K562 (cell line): ENCODE data around the gene MAP1S. TPM values are rescaled to one million over a fixed set of nuclear protein-coding genes. Genes with fewer than 3 reads are reported as not detected.

Source experiments
- ATF4 ChIP-seq: fragments of 450-650 bp; formaldehyde crosslinking; IDR thresholded peaks from 2 replicates; pipeline ENCODE4 v1.4.0; 2022; ENCODE audit warnings: mild to moderate bottlenecking, moderate library complexity
- ATF6 ChIP-seq: sonication (generic); formaldehyde crosslinking; IDR thresholded peaks from 2 replicates; pipeline ENCODE4 v1.4.0; 2020; ENCODE audit warnings: mild to moderate bottlenecking, missing genetic modification reagents
- EHMT2 ChIP-seq: fragments of 450-650 bp; IDR thresholded peaks from 2 replicates; pipeline ENCODE4 v1.6.1; 2018; ENCODE audit warnings: antibody characterized with exemption
- EWSR1 ChIP-seq: fragments of 450-650 bp; IDR thresholded peaks from 2 replicates; pipeline ENCODE4 v1.6.1; 2018; ENCODE audit warnings: borderline replicate concordance, mild to moderate bottlenecking, low read depth, moderate library complexity; ENCODE audit not compliant: partially characterized antibody
- FOS ChIP-seq: IDR thresholded peaks from 3 replicates; pipeline ENCODE4 v1.6.1; 2011; ENCODE audit not compliant: insufficient read length; ENCODE audit errors: extremely low read depth
- HNRNPUL1 ChIP-seq: fragments of 200-400 bp; formaldehyde crosslinking; IDR thresholded peaks from 2 replicates; pipeline ENCODE4 v1.6.1; 2017; ENCODE audit warnings: low read length
- LEF1 ChIP-seq: fragments of 450-650 bp; IDR thresholded peaks from 2 replicates; pipeline ENCODE4 v1.6.1; 2016; ENCODE audit warnings: mild to moderate bottlenecking
- MAFK ChIP-seq: IDR thresholded peaks from 2 replicates; pipeline ENCODE4 v1.6.1; 2011; ENCODE audit warnings: low read length, improper control_type of control experiment
- MLX ChIP-seq, 2 experiments: fragments of 450-650 bp in 1 of 2; sonication (generic) in 1 of 2; formaldehyde crosslinking; conservative IDR thresholded peaks; 2 replicates each; pipeline versions ENCODE4 v1.4.0 to v1.8.1; 2020 to 2022; ENCODE audit warnings: mild to moderate bottlenecking in 1 of 2, missing genetic modification reagents in 1 of 2
- MYNN ChIP-seq, 2 experiments: sonication (generic); formaldehyde crosslinking in 1 of 2; IDR thresholded peaks; 2 replicates each; pipeline versions ENCODE4 v1.5.0 to v1.6.1; 2016 to 2020; ENCODE audit warnings: antibody characterized with exemption in 1 of 2, missing genetic modification reagents in 1 of 2
- PRPF4 ChIP-seq: fragments of 200-400 bp; formaldehyde crosslinking; IDR thresholded peaks from one replicate; pipeline ENCODE4 v1.6.1; 2017; ENCODE audit warnings: low read length, low read depth, mild to moderate bottlenecking; ENCODE audit not compliant: insufficient read depth, poor library complexity, severe bottlenecking
- RBM39 ChIP-seq: fragments of 200-400 bp; formaldehyde crosslinking; optimal IDR thresholded peaks from 2 replicates; pipeline ENCODE3; 2018; ENCODE audit warnings: low read depth, low read length
- SAP30 ChIP-seq: fragments of 200-600 bp; sonication (generic); IDR thresholded peaks from 2 replicates; pipeline ENCODE4 v1.6.1; 2012; ENCODE audit warnings: borderline replicate concordance, low read depth, mild to moderate bottlenecking, moderate library complexity, low read length, control low read depth, inconsistent platforms; ENCODE audit not compliant: insufficient read depth, poor library complexity, severe bottlenecking
- SIN3A ChIP-seq, 2 experiments: fragments of 150-350 bp in 1 of 2; IDR thresholded peaks; 2 replicates each; pipeline ENCODE4 v1.6.1; 2011 to 2016; ENCODE audit warnings: borderline replicate concordance in 2 of 2, low read depth in 2 of 2, low read length in 2 of 2, mild to moderate bottlenecking in 2 of 2, moderate library complexity in 2 of 2; ENCODE audit not compliant: control insufficient read depth in 1 of 2
- SMARCA5 ChIP-seq: fragments of 450-650 bp; IDR thresholded peaks from 2 replicates; pipeline ENCODE4 v1.6.1; 2016
- SRSF9 ChIP-seq: fragments of 200-400 bp; formaldehyde crosslinking; IDR thresholded peaks from 2 replicates; pipeline ENCODE4 v1.6.1; 2017; ENCODE audit warnings: low read depth, low read length, borderline replicate concordance
- TCF3 ChIP-seq: sonication (generic); formaldehyde crosslinking; IDR thresholded peaks from 2 replicates; pipeline ENCODE4 v1.4.0; 2020; ENCODE audit warnings: mild to moderate bottlenecking, missing genetic modification reagents
- U2AF1 ChIP-seq: fragments of 200-400 bp; formaldehyde crosslinking; optimal IDR thresholded peaks from 2 replicates; pipeline ENCODE3; 2017; ENCODE audit warnings: mild to moderate bottlenecking, low read depth, low read length, moderate library complexity
- ZNF134 ChIP-seq: fragments of 250-450 bp; sonication (Bioruptor Pico); conservative IDR thresholded peaks from 2 replicates; pipeline ENCODE4 v1.4.0; 2020
- ZNF217 ChIP-seq: sonication (generic); formaldehyde crosslinking; IDR thresholded peaks from 2 replicates; pipeline ENCODE4 v1.8.0; 2022; ENCODE audit warnings: mild to moderate bottlenecking, missing genetic modification reagents
- ZNF395 ChIP-seq: fragments of 200-800 bp; sonication (Bioruptor generic); IDR thresholded peaks from 2 replicates; pipeline ENCODE4 v1.6.1; 2017; ENCODE audit warnings: missing genetic modification characterization, missing compliant biosample characterization
- ZNF444 ChIP-seq: fragments of 250-450 bp; sonication (Bioruptor Pico); IDR thresholded peaks from 2 replicates; pipeline ENCODE4 v1.4.0; 2020; ENCODE audit warnings: mild to moderate bottlenecking, moderate library complexity
- ZNF507 ChIP-seq: conservative IDR thresholded peaks from 2 replicates; pipeline ENCODE4 v1.6.1; 2017; ENCODE audit warnings: missing genetic modification characterization, missing compliant biosample characterization
- ZNF644 ChIP-seq: fragments of 200-800 bp; sonication (Bioruptor generic); IDR thresholded peaks from 2 replicates; pipeline ENCODE4 v1.6.1; 2016; ENCODE audit warnings: low read depth, missing genetic modification characterization, missing compliant biosample characterization
- polyA plus RNA-seq, 8 experiments: library from polyadenylated mRNA; depleted of rRNA in 4 of 8; stranded (reverse) in 5 of 8; unstranded in 3 of 8; fragments of >200 nt; fragmentation: Nextera tagmentation in 2 of 8; fragmentation: Illumina TruSeq in 1 of 8; extraction: Ambion mirVana in 2 of 8; extraction: Trizol in 1 of 8; gene quantifications; 2 replicates each; pipeline versions ENCODE4 v1.2.1 to v1.2.3, GENCODE V29; 2011 to 2014; ENCODE audit warnings: inconsistent platforms in 1 of 8, missing spikeins in 1 of 8
- total RNA-seq, 7 experiments: library from RNA; depleted of rRNA in 6 of 7; stranded (reverse); fragments of >200 nt in 6 of 7; fragmentation: Illumina TruSeq in 2 of 7; extraction: Trizol in 2 of 7; gene quantifications; 2 replicates each; pipeline versions ENCODE4 v1.2.1 to v1.2.3, GENCODE V29; 2011 to 2021; ENCODE audit warnings: low replicate concordance in 1 of 7

MAP1S gene
- total and polyA plus RNA-seq, 9 of the 15 experiments (the other 6 are each of a cell fraction or from before 2014, with no cell fraction given), result 2.0 to 81.0 (median 9.5) TPM

GRCh38 chr19:17718947-17719711 lies at the start of gene MAP1S (continued):
- TF ChIP-seq EHMT2 (no peak), ZNF395 (CRISPR knock-in tag) (0 out of 2 replicates have a peak, but pooled peaks have one; percentile 58), SMARCA5 (no peak), ZNF644 (no peak), ZNF217 (CRISPR knock-in tag) (no peak), HNRNPUL1 (no peak), ATF6 (no peak), ZNF507 (tag) (no peak), RBM39 (no peak), MYNN (IDR thresholded peaks at IDR 0.05) (no peak), MYNN (CRISPR knock-in tag; IDR thresholded peaks at IDR 0.05) (no peak), FOS (no peak), MLX (CRISPR knock-in tag; conservative IDR thresholded peaks at IDR 0.05) (no peak), ZNF134 (no peak), ATF4 (CRISPR knock-in tag) (no peak), LEF1 (no peak), U2AF1 (no peak), ZNF444 (no peak), TCF3 (CRISPR knock-in tag) (no peak), EWSR1 (no peak), MAFK (no peak), SRSF9 (no peak), SAP30 (peak; percentile 39), SIN3A (IDR thresholded peaks at IDR 0.05; ENCODE audit: borderline replicate concordance in 2 of 2, control insufficient read depth in 1 of 2, low read depth in 2 of 2, low read length in 2 of 2) (no peak; a peak in 1 of 4 replicates), PRPF4 (no peak)
